ENCODE results near the gene DUSP1.

DNA sequence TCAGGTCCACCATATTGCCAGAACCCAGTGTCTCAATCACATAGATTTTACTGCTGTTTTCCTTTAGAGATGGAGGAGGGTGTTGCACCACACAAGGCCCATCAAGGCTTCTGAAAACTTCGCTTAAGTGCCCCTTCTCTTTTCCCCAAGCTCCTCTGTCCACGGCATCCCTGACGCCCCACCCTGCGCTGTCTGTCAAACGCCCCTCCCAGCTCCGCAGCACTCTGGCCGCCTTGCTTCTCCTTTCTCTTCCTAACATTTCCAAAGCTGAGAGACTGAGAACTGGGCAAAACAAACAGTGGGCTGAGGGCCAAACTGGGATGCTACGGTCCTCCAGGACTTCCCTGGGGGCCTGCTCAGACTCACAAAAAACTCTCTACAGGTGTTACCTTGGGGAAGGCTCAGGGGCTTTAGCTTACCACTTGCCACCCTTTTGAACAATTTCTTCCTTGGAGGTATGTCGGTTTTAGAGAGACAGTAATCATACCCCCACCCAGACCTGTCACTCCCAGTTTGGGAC, 34.8 kb upstream of the DUSP1 start:
- TF ChIP-seq, protein P1, sequence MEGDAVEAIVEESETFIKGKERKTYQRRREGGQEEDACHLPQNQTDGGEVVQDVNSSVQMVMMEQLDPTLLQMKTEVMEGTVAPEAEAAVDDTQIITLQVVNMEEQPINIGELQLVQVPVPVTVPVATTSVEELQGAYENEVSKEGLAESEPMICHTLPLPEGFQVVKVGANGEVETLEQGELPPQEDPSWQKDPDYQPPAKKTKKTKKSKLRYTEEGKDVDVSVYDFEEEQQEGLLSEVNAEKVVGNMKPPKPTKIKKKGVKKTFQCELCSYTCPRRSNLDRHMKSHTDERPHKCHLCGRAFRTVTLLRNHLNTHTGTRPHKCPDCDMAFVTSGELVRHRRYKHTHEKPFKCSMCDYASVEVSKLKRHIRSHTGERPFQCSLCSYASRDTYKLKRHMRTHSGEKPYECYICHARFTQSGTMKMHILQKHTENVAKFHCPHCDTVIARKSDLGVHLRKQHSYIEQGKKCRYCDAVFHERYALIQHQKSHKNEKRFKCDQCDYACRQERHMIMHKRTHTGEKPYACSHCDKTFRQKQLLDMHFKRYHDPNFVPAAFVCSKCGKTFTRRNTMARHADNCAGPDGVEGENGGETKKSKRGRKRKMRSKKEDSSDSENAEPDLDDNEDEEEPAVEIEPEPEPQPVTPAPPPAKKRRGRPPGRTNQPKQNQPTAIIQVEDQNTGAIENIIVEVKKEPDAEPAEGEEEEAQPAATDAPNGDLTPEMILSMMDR (IDR thresholded peaks at IDR 0.05; ENCODE audit: extremely low read depth in 1 of 2, insufficient read depth in 1 of 2, low read depth in 1 of 2, low read length in 2 of 2), result no peak
- TF ChIP-seq POLR2AphosphoS5 (IDR thresholded peaks at IDR 0.05; ENCODE audit: insufficient read depth, low read depth, low read length) (no peak), POLR2A (IDR thresholded peaks at IDR 0.05; ENCODE audit: low read depth, low read length) (no peak)
